GM19468 (cell line): Measurements from ENCODE around the gene KLLN.
"Not testable (repeated sequence)": the region's sequence is repeated elsewhere in the genome, so short reads cannot be mapped to it uniquely, and the experiment has no call there.

Experiments used
- ATAC-seq: cut with Tn5 transposase; IDR thresholded peaks from one replicate; pipeline ENCODE4 v1.9.1; 2021; ENCODE audit warnings: mild to moderate bottlenecking, moderate library complexity, moderate number of reproducible peaks; ENCODE audit not compliant: unreplicated experiment; ENCODE audit errors: extremely low read depth

KLLN gene, protein sequence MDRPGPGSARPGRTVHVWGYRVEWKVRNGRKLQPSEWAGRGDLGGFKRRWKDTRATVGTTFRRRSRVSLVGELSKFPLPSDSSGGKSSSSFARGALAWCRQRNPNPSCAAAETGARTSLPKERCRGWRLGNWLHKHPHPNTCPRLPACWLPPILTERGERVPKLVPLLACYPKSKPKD

DNA sequence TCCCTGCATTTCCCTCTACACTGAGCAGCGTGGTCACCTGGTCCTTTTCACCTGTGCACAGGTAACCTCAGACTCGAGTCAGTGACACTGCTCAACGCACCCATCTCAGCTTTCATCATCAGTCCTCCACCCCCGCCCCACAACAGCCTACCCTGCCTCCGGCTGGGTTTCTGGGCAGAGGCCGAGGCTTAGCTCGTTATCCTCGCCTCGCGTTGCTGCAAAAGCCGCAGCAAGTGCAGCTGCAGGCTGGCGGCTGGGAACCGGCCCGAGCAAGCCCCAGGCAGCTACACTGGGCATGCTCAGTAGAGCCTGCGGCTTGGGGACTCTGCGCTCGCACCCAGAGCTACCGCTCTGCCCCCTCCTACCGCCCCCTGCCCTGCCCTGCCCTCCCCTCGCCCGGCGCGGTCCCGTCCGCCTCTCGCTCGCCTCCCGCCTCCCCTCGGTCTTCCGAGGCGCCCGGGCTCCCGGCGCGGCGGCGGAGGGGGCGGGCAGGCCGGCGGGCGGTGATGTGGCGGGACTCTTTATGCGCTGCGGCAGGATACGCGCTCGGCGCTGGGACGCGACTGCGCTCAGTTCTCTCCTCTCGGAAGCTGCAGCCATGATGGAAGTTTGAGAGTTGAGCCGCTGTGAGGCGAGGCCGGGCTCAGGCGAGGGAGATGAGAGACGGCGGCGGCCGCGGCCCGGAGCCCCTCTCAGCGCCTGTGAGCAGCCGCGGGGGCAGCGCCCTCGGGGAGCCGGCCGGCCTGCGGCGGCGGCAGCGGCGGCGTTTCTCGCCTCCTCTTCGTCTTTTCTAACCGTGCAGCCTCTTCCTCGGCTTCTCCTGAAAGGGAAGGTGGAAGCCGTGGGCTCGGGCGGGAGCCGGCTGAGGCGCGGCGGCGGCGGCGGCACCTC lies at the start of gene KLLN, which contains the start of gene PTEN:
Gene KLLN, minus strand, starts transcription at position 481 of the 891 bp plus-strand sequence. CDS start 1,046 bp downstream, outside the sequence.
Gene PTEN, plus strand, starts transcription at position 573 of the 891 bp plus-strand sequence. CDS start 845 bp downstream, outside the sequence.
- ATAC-seq, result peak; percentile 23

DNA sequence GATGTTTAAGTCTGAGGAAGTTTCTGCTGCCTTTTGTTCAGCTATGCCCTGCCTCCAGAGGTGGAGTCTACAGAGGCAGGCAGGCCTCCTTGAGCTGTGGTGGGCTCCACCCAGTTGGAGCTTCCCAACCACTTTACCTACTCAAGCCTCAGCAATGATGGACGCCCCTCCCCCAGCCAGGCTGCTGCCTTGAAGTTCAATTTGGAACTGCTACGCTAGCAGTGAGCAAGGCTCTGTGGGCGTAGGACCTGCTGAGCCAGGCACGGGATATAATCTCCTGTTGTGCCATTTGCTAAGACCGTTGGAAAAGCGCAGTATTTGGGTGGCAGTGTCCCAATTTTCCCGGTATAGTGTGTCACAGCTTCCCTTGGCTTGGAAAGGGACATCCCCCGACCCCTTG lies 40.1 kb upstream of the KLLN start:
- ATAC-seq, result not testable (repeated sequence)

DNA sequence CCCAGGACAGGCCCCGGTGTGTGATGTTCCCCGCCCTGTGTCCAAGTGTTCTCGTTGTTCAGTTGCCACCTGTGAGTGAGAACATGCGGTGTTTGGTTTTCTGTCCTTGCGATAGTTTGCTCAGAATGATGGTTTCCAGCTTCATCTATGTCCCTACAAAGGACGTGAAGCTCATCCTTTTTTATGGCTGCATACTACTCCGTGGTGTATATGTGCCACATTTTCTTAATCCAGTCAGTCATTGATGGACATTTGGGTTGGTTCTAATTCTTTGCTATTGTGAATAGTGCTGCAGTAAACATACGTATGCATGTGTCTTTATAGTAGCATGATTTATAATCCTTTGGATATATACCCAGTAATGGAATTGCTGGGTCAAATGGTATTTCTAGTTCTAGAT lies 34.6 kb upstream of the KLLN start:
- ATAC-seq, result not testable (repeated sequence)

DNA sequence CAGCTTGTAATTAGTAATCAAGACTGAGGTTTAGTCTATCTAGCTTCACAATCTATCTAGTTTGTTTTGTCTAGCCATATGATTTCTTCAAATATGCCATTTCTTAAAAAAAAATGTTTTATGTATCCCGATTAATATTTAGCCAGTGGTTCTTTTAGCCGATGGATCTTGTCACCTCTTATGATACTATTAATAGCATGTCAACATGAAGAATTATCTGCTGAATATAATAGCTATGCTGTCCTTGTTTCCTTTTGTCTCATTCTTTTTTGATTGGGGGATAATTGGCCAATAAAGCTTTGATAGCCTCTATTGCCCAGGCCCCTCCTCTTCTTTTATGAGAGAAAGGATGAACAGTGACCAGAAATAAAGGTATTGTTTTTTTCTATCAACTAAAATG lies 32.9 kb upstream of the KLLN start:
- ATAC-seq, result no peak

DNA sequence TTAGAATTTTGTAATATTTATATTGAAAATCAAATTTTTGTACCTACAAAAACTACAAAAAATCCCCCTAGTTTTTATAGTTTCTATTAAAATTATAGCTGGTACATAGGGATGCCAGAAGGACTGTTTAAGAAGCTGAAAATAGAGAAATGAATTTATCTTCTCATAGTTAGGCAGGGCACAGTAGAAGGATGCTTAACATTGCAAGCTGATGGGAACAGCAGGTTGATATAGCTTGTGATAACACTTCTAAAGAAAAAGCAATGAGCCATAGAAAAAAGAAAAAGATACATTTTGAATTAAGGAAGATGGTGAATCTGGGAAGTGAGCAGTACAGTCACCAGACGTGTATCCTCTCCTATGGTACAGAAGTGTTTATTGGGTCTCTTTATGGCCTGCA lies 32.1 kb upstream of the KLLN start:
- no peak for ATAC-seq

DNA sequence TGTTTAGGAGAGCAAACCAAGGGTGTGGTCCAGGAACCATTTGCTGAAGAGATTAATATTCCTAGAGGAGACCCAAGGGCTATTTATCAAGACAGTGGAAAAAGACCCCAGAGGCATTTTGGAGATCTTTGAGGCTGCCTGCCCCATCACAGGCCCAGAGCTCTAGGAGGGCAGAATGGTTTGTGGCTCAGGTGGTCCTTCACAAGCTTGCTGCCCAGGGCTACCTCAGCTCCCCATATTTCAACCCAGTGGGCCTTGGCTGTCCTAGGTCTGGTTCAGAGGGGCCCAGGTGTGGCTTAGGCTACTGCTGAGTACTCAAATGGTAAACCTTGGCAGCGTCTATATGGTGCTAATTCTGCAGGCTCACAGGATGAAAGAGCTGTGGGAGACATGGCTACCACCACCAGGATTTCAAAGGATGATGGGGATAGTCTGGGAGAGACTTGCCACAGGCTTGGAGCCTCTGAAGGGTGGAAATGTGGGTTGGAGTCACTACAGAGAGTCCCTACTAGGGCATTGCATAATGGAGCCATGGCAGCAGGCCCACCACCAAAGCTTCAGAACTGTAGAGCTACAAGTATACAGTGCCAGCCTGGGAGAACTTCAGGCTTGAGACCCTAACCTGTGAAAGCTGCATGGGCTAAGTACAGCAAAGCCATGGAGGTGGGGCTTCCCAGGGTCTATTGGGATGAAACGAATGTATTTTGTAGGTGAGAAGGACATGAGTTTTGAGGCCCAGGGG lies 24.4 kb upstream of the KLLN start:
- ATAC-seq, result no peak

DNA sequence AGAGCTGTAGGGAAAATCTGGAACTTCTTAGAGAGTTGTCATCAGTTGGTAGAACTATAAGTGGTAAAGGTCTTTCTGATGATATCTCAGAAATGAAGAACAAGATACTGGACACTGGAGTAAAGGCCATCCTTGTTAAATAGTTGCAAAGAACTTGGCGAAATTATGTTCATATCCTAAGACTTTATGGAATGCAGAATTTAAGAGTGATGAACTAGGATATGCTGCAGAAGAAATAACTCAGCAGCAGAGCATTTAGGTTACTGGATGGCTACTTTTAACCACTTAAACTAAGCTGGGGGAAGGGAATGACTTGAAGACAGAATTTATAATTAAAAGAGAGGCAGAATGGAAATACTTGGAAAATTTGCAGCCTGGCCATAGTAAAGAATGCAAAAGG lies 23.8 kb upstream of the KLLN start:
- ATAC-seq, result no peak

DNA sequence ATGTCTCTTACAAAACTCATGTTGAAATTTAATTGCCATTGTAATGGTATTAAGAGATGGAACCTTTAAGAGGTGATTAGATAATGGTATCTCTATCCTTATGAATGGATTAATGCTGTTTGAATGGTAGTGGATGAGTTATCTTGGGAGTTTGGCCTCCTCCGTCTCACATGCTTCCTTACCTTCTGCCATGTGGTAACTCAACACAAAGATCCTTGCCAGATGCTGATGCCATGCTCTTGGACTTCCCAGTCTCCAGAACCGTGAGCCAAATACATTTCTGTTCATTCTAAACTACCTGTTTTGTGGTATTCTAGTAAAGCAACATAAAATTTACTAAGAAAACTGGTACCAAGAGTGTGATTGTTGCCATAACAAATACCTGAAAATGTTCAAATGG lies 23.3 kb upstream of the KLLN start:
- ATAC-seq, result no peak

DNA sequence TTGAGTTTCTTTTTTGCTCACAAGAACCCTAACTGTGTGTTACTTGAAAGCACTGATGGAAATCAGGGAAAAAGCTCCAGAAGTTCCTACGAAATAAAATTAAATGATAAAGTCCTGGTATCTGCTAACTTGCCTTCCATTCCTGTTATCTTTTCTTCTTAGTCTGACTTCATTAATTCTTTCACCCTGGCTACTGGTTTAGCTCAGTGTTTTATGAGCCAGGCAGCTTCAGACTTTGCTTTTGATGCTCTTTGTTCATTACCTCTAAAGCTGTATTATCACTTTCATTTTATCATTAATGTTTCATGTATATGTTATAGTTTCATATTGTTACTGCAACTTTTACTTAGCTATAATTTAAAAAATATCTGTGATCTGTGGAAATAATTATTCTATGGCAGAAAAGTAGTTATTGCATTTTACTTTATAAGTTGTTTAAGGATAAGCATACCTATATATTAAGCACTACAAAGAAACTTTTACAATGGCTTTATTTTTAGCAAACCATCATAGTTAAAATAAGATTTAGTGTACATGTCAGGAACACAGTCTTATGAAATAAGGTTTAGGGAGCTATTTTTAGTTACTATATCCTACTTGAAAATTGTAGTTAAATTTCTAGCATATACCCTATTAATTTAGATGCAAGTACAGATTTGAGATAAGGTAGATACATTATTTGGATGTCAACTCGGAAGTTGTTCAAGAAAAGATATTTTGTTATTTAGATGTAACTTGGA lies 19.4 kb upstream of the KLLN start:
- ATAC-seq, result no peak

DNA sequence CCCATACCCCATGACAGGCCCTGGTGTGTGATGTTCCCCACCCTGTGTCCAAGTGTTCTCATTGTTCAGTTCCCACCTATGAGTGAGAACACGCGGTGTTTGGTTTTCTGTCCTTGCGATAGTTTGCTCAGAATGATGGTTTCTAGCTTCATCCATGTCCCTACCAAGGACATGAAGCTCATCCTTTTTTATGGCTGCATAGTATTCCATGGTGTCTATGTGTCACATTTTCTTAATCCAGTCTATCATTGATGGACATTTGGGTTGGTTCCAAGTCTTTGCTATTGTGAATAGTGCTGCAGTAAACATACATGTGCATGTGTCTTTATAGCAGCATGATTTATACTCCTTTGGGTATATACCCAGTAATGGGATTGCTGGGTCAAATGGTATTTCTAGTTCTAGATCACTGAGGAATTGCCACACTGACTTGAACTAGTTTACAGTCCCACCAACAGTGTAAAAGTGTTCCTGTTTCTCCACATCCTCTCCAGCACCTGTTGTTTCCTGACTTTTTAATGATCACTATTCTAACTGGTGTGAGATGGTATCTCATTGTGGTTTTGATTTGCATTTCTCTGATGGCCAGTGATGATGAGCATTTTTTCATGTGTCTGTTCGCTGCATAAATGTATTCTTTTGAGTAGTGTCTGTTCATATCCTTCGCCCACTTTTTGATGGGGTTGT lies 18.2 kb upstream of the KLLN start:
- not testable (repeated sequence) for ATAC-seq

DNA sequence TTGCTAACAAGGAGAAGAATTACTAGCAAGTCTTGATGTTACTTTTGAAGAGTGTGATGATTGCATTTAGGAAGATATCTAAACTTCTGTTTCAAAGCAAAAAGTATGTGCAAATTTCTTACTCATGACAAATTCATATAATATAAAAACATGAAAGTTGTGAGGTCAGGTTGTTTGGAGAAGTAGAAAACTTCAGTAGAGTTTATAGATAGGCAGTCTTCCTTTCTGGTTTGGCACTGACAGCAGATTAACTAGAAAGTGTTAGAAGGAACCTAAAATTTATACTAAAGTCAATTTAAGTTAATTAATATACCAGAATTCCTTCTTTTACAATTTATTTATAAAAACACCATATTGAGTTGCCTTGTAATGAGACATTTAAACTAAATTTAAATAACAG lies 17.0 kb upstream of the KLLN start:
- ATAC-seq, result no peak

DNA sequence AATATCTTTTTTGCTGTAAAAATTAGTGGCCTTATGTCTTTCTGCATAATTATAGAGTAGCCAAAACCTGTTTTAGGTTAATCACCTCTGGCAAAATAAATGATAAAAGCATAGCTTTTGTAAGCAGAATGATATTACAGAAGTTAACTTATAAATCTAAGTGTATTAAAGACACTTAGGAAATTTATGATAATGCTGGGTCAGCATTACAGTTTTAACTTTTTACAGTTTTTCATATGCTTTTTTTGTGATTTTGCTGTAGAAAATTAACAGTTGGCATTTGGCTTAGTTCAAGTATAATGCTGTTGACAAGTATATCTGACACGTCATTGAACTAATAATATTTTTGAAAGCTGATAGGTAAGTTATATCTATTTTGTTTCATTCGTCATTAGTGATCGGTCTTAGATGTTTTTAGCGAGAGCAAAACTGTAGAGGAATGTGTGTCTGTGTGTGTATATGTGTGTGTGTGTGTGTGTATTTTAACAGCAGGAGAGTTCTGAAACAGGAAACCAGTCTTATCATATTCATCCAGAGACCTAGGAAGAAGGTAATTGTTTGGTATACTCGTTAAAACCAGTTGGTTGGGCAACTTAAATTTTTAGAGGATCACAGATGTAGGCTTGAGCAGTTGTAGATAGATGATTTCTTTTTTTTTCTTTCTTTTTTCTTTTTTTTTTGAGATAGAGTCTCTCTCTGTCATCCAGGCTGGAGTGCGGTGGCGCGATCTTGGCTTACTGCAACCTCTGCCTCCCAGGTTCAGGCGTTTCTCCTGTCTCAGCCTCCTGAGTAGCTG lies 15.5 kb upstream of the KLLN start:
- no peak for ATAC-seq

DNA sequence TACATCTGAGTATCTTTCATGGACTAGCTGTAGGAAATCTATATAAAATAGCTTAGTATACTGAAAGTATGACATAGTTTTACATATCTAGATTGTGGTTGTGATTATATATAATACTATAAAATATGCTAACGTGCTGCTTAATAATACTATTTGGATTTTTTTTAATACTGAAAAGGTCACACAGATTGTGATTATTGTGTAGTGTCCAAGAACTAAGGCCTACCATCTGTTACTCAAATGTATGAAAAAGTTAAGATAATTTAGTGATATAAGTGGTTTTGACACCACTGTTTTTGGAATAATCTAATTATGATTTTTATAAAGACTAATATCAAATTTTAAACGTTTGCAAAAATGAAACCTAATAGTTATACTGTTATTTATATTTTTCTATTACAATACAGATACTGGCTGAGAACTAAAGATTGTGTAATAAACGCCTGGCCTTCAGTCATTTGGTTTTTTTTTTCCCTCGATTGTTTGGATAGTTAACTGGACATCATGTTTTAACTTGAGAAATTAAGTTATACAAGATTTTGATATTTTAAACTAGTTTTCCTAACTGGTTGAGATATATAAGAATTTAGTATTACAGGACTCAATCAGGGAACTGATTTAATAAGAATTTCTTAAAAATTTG lies 12.7 kb upstream of the KLLN start:
- ATAC-seq, result no peak

DNA sequence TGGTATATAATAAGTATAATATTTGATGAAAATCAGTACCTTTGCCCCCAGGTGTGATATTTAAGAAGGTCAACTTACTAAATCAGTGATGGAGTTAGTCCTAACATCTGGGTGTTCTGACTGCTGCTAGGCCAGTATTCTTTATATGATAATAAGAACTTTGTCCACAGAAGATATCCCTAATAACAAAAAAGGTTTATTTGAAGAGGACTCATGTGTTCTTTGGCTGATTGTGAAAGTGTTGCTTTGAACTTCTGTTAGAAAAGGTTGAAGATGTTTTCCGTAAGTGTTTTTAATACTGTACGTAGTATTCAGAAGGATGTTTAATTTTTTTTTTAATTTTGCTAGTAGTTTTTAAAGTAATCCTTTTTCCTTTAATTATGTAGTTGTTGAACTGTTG lies 10.3 kb upstream of the KLLN start:
- no peak for ATAC-seq

DNA sequence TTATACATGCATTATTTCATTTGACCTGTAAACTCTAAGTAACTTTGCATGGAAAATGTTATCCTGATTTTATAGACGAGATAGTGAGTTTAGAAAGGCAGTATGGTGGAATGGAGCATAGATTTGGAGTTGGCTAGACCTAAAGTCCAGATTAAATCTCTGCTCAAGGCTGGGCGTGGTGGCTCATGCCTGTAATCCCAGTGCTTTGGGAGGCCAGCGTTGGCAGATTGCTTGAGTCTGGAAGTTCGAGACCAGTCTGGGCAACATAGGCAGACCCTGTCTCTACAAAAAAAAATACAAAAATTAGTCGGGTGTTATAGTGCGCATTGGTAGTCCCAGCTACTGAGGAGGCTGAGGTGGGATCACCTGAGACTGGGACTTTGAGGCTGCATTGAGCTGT lies 9.5 kb upstream of the KLLN start:
- ATAC-seq, result no peak

DNA sequence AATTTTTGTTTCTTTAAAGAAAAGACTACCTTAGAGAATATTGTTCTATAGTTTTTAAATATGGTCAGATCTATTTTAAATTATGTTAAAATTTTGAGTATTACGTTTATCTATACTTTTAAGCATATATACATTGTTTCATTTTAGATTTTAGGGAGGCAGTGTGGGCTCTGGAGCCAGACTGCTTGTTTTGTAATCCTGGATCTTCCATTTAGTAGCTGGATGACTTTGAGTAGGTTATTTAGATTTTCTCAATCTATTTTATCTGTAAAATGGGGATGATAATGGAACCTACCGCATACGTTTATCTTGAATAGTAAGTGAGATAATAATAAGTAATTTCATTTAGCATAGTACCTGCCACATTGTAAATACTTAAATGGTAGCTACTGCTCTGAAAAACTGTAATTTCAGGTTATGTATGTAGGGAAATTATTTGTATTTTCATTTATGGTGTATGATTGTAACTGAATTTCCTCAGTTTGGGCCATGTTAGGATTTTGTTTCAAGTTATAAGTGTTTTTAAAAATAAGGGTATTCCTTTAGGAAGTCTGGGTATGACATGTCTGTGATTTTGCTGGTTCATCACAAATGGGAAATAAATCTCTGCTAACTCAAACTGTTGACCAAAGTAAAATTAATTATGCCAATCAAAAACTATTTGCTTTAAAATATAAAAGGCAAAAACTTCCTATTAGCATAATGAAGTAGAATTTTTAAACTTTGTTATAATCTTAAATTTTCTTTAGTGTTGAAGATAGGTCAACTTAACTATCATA lies 6.6 kb upstream of the KLLN start:
- ATAC-seq, result no peak

DNA sequence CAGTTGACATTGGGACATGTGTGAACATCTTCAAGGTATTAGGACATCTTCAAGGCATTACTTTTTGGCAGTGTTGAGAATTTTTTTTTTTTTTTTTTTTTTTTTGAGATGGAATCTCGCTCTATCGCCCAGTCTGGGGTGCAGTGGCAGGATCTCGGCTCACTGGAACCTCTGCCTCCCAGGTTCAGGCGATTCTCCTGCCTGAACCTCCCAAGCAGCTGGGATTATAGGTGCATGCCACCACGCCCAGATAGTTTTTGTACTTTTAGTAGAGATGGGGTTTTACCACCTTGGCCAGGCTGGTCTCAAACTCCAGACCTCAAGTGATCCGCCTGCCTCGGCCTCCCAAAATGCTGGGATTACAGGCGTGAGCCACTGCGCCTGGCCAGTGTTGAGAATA lies 5.8 kb upstream of the KLLN start:
- ATAC-seq, result not testable (repeated sequence)

DNA sequence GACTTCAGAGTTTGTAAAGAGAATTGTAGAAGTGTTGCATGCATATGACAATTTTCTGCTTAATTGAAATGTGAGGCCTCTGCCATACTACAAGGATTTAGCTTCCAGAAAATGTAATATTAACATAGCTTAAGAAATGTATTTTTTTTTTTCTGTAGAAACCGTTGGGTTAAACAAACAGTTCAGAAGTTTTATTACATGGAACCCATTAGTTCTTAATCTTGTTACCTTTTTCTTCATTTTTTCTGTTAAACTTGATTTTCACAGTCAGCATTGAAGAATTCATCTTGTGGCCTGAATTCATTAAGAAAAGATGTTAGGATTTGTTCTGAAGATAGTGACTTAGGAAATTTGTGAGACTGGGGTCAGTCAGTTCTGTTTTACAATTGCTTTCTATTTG lies 4.9 kb upstream of the KLLN start:
- no peak for ATAC-seq
